HG02970 (cell line): ENCODE data around the gene ENDOV.

ENCODE experiments used
- ATAC-seq: cut with Tn5 transposase; IDR thresholded peaks from one replicate; pipeline ENCODE4 v1.9.1; 2021; ENCODE audit warnings: mild to moderate bottlenecking, moderate library complexity, moderate number of reproducible peaks; ENCODE audit not compliant: unreplicated experiment, low FRiP score

ENDOV gene

GRCh38 chr17:80461528-80462160, 46.7 kb downstream of the ENDOV start:
- ATAC-seq = no peak

DNA sequence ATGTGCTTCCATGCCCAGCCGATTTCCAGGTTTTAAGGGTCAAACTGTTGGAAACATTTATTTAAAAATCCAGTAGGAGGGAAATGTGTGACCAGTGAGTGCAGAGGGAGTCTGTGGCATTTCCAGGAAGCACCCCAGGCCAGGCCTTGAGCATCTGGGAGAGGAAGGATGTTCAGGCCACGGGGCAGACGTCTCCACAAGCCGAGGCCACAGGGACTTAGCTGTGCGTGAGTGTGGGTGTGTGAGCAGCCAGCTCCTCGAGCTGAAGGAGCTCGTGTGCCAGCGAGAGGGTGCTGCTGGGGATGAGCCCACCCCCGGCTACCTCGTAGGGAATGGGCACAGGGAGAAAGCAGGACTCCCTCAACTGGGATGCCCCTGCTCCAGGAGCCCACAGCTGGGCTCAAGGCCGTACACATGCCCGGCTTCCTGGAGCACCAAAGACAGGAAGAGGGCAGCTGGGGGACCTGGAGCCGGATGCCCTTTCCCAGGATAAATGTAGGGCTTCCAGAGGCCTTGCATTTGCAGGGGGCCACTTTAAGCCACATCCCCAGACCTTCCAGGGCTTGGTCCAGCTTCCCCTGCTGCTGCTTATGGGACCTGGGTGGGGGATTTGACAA, 48.9 kb downstream of the ENDOV start:
- ATAC-seq = no peak

DNA sequence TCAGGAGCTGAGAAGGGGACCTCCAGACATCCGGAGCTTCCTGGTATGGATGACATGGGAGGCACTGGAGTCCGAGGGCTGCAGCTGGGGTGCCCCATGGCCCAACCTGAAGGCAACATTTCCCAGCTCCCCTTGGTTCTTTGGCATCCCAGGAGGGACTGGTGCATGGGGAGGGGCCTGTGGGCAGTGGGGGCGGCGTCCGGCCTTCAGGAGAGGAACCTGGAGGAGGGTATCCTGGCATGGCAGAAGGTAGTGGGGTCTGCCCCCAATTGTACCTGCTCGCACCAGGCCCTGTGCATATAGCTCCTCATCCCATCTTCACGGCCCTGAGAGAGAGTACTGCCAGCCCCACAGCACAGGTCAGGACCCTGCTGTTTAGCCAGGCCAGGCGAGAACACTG, 49.5 kb downstream of the ENDOV start:
- ATAC-seq = no peak

DNA sequence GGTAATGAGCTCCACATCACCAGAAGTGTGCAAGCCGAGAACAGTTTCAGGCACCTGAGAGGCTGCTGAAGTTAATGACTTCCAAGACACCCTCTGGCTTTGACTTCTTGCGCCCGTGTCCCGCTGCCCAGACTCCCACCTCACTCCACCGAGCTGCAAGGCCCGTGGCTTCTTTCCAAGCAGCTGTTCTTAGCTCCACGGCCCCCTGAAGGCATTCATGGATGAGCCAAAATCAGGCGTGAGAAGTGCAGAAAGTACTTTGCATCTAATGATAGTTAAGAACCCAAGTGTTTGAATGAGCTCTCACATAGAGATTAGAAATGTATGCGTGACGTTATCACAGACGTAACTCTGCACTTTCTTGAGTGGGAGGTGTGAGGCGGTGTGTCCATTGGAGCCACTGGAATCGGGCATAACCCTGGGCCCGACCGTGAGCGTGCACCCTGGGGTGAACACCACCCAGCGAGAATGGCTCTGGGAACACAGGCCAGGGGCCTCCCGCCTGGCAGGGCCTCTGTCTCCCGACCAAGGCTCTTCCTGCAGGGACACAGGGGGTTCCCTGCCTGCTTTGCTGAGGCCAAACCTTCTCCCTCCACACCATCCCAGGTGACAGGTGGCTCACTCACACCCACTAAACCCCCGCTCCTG, 50.5 kb downstream of the ENDOV start:
- ATAC-seq = no peak

DNA sequence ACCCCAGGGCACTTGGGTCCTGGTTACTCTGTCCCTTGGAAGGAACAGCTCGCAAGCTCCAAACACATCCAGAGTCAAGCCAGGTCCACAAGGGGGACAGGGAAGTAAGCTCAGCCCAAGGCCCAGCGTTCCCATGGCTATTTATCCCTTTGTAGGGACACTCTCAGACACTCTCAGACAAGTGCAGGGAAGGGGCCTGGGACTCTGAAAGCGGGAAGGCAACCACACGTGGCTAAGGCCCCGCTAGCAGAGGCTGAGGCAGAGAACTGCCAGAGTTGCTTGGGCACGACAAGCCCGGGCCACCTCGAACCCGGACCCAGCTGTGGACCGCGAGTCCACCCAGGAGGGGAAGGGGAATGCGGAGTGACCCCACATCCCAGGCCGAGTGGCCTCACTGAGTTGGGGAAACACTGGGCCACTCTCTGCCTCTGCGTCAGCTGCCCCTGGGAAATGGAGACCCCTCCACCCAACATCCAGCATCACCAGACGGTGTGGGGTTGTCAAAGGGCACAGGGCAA, 51.3 kb downstream of the ENDOV start:
- ATAC-seq = no peak

GRCh38 chr17:80468242-80468641, 53.3 kb downstream of the ENDOV start:
- ATAC-seq = no peak

- no peak for ATAC-seq
Measured at GRCh38 chr17:80468781-80469493, 54.0 kb downstream of the ENDOV start.

DNA sequence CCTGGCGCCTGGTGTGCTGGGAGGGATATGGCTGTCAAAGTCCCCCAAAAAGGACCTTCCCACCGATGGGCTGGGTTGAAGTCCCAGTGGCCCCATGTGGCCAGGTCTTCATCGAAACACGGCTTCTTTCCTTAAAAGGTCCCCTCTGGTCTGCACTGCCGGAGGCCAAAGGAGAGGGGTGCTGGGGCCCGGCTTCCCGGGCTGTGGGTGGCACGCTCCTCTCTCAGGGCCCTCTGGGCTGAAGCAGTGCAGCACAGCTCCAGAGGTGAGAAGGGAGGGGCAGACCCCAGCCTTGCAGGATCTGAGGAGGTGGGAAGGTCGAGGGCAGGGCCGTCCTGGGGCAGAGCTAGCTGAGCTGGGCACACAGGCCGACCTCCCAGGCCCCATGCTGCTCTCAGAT, 54.7 kb downstream of the ENDOV start:
- ATAC-seq = no peak

GRCh38 chr17:80470603-80471002, 55.6 kb downstream of the ENDOV start:
- no peak for ATAC-seq

DNA sequence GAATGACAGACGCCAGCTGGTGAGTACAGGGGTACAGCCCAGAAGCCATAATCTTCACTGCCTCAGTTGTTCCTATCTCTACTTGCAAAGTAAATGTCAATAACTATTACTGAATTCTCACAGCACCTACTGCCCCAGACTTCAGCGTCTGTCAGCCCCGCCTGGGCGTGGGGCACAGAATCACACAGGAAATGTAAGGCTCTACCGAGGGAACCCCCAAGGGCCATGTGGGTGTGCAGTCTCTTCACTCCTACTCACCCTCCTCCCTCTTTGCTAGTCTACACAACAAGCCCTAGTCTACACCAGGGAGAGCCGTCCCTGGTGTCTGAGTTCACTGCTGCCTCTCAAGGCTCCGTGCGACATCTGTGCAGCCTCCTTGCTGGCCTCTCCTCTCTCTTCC, 57.0 kb downstream of the ENDOV start:
- ATAC-seq = no peak

DNA sequence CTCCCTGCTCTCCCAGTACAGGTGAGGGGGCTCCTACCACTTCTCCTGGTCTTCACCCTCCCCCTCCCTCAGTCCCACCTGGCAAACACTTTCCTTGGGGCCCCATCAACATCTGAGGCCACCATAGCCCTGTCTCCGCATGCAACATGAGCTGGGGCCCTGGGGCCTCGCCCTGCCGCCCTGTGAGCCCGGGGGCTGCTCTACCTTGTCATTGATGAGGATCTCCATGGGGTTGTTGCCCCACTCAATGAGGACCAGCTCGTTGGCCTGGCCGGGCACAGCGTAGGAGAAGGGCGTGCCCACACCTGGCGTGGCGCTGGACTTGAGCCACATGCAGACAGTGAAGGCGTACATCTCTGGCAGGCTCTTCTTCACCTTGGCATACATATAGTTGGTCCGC, 58.0 kb downstream of the ENDOV start:
- no peak for ATAC-seq

DNA sequence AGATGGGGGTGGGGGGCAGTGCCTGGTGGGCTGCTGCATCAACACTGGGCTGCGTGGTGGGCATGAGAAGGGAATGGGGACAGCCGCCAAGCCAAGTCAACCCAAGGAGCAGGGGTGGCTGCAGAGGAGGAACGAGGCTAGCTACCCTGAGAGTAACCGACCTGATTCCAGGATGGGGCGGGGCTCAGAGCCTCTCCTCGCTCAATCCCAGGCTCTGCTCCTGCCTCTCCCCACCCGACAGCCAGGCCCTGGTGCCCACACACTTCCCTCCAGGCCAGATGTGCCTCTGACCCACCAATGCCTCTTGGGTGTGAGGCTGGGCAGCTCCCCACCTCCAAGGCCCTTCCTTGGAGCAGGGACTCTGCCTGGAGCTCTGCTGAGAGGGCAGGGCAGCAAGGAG, 58.7 kb downstream of the ENDOV start:
- ATAC-seq = no peak

GRCh38 chr17:80474231-80474960, 59.4 kb downstream of the ENDOV start:
- no peak for ATAC-seq

DNA sequence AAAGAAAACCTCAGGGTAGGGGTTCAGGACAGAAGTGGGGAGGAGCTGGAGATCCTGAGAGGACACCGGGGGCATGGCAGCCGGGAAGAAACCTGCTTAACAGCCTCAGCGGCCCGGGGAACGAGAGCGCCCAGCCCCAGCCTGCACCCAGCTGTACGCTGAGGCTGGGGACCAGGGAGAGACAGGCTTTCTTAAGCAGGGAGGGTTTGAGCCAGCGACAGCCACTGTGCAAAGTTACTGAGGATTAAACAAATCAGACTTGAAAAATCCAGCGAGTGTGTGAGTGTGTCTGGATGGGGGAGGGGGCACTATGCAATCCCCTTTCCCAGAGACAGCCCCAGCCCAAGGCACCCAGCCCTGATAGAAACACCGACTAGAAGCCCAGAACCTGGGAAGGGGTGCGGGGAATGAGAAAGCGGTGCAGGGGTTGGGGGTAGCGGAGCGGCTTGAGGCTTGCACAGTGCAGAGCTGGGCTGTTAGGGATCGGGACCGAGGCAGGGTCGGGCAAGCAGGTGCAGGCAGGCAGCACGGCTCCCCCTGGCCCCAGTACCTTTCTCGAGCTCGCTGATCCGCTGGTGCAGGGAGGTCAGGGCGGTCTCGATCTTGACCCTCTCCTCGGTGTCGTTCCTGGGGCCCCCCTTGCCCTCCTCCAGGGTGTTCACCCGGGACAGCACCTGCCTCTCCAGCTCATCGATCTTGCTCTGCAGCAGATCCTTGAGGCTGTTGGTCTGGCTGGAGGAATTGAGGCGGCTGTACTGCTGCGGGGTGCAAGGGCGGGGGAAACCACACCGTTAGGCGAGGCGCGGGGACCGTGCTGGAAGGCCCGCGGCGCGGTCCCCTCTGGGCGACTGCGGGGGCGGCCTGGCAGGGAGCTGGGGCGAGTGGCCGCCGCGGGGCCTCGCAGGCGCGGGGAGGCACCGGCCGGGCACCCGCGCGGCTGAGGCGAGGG, 60.3 kb downstream of the ENDOV start:
- ATAC-seq = no peak

GRCh38 chr17:80475910-80476876, 61.2 kb downstream of the ENDOV start, which contains the start of gene NPTX1:
Gene NPTX1 (minus strand): TSS chr17:80476607. CDS start chr17:80476446, 161 bp downstream.
- no peak for ATAC-seq

GRCh38 chr17:80476877-80477646, 62.1 kb downstream of the ENDOV start:
- ATAC-seq = no peak

- no peak for ATAC-seq
Measured at GRCh38 chr17:80477647-80478478, 62.9 kb downstream of the ENDOV start.
